ENCODE measurements around the gene MYLK3.

MYLK3 gene

DNA sequence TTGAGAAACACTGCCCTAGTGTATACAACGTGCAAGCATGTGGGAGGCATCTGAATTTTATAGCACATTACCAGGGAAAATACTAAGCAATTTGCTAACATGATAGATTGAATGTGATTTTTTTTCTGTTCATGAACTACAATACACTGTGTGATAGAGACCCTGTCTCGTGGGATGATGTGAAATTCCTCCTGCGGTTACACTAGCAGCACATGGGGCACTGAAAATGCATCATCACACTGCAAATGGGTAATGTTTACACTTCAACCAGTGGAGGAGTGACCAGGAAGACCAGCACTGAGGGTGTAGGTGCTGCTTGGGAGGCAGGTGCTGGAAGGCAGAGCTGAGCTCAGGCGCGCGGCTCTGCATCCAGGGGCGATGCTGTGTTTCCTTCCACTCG, 29.9 kb downstream of the MYLK3 start:
- TF ChIP-seq, protein P1, sequence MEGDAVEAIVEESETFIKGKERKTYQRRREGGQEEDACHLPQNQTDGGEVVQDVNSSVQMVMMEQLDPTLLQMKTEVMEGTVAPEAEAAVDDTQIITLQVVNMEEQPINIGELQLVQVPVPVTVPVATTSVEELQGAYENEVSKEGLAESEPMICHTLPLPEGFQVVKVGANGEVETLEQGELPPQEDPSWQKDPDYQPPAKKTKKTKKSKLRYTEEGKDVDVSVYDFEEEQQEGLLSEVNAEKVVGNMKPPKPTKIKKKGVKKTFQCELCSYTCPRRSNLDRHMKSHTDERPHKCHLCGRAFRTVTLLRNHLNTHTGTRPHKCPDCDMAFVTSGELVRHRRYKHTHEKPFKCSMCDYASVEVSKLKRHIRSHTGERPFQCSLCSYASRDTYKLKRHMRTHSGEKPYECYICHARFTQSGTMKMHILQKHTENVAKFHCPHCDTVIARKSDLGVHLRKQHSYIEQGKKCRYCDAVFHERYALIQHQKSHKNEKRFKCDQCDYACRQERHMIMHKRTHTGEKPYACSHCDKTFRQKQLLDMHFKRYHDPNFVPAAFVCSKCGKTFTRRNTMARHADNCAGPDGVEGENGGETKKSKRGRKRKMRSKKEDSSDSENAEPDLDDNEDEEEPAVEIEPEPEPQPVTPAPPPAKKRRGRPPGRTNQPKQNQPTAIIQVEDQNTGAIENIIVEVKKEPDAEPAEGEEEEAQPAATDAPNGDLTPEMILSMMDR (IDR thresholded peaks at IDR 0.05), result no peak

DNA sequence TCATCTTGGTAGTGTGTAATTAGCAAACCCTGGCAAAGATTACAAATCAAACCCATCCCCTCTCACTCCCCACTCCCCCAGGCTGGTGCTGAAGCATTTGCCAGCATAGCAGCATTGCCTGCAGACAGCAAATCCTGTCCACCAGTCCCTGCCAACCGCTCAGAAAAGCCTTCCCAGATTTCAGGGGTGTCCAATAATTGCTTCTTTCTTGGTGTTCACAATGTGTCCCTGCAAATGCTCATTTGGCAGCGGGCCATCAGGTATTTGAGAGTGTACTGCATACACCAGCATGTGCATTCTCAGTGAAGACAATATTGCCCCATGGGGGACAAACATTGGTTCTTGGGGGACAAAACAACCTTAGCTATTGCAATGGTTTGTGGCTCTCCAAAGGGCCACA, 30.5 kb downstream of the MYLK3 start:
- TF ChIP-seq, protein P1 (IDR thresholded peaks at IDR 0.05), result no peak

DNA sequence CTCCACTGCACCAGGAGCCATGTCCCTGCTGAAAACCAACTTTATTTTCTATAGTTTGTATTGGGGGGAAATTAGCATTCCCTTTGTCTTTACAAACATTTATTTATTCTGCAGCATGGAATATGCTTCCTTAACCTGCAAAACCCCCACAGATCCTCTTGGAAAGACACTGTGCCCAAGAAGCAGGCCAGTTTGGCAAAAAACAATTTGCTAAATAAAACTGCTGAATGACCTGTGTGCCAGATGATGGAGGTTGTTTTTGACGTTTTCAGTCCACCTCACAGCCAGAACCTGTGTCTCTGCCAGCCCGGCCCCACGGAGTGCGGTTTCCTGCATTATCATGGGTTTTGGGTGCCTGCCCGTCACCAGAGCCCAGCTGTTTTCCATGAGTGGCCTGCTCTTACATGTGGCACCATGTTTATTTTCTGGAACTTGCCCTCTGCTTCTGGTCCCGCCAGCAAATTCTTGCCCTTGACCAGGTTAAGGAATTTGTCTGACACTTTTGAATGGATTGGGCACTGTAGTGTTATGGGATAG, 32.3 kb downstream of the MYLK3 start:
- TF ChIP-seq, protein P1 (IDR thresholded peaks at IDR 0.05), result no peak

DNA sequence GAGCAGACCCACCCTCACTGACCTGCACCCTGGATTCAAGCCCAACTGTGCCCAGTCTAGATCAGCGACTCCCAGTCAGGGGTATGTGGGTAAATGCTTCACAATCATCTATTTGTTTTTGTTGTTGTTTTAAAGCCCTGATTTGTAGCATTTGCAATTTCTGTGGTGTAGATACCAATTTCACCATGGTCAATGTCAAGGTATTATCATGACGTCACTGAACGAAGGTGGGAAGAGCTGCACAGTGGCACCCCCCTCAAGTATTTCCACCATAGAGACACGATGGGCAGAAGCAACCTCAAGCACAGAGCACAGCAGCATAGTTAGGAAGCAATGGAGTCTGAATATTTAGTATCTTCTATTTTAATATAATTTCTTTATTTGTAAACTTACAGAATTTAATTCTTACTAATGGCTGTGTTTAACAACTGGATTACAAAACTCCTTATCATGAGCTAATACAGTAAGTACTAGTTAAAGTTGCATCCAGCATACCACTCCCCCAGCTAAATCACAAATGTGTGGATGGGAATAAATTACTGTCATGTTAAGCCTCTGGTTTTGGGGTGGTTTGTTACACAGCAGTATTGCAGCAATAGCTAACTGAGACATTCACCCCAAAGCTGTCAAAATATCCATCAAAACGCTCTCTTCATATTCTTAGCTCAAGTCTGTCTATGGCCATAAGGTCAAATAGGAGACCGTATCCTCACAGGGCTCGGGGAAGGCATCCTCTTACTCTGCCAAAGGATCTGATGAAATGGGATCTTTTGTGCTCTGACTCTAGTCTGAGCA, 33.1 kb downstream of the MYLK3 start:
- TF ChIP-seq, protein P1 (IDR thresholded peaks at IDR 0.05), result no peak

DNA sequence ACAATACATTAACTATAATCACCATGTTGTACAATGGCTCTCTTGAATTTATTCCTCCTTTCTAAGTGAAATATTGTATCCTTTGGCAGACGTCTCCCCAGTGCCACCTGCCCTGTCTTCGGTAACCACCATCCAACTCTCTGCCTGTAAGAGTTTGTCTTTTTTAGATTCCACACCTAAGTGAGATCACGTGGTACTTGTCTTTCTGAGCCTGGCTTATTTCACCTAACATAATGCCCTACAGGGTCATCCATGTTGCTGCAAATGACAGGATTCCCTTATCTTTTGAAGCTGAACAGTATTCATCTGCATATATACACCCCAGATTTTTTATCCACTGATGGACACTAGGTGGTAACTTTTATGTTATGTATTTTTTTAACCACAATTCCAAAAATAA, 34.5 kb downstream of the MYLK3 start:
- TF ChIP-seq, protein P1 (IDR thresholded peaks at IDR 0.05), result no peak

DNA sequence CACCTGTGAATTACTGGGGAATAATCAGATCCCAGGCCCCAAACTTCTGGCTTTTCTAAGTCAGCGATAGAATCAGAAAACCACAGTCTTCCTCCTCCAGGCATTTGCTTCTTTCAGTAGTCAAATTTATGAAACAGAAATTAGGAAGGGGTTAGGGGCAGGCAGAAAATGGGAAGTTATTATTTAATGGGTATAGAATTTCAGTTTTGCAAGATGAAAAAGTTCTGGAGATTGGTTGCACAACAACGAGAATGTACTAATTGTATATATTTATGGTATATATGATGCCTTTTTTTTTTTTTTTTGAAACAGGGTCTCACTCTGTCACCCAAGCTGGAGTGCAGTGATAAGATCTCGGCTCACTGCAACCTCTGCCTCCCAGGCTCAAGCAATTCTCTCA, 35.2 kb downstream of the MYLK3 start:
- TF ChIP-seq, protein P1 (IDR thresholded peaks at IDR 0.05), result no peak

DNA sequence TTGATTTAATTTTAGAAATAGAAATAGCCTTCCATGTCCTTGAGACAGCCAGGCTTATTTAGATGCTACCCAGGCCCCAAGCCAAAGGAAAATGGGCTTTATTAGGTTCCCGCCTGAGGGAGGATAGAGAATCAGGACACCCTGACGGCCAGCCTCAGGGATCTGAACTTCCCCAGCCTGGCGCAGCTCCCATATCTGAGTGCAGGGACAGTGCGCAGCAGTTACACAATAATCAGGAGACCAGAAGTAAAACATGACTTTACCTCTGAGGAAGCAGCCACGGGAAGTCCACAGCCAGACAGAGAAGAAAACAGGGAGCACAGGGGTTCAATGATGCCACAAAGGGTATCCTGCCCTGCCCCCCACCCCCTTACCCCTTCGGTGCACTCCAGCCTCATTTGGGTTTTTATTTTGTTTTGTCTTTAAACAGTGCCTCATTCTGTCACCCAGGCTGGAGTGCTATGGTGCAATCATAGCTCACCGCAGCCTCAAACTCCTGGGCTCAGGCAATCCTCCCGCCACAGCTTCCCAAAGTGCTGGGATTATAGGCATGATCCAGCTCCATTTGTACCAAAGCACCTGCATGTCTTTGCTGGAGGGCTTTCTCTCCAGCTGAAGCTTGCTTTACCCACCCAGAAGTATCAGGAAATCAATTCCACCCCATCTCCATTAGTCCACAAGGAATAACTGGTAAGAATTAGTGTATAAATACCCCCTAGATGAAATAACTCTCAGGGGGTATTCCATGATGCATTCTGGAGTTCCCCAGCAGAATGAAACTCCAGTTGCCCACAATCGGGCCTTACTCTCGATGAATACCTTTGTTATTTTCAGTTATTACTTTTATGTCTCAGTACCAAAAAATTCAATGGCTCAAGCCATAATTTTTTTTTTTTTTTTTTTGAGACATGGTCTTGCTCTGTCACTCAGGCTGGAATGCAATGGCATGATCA, 36.8 kb downstream of the MYLK3 start:
- TF ChIP-seq, protein P1 (IDR thresholded peaks at IDR 0.05), result no peak
